ENCODE data around the gene WDSUB1.

DNA sequence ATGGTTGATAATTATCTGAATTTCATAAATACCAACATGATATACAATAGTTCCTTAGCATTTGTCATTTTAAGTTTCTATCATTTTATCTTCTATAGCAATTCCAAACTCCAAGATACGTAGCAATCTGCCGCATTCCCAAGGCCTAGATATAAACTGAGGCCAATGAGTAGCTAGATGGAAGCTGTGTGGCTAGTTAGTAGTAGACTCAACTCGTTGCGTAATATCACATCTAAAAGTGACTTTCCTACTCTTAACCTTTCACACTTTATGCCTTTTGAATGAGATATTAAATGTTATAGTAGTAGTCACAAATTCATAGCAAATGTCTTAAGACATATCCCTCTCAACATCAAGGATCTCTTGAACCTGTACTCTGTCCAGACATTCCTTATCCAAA lies 33.6 kb downstream of the WDSUB1 start:
- TF ChIP-seq, protein P1, sequence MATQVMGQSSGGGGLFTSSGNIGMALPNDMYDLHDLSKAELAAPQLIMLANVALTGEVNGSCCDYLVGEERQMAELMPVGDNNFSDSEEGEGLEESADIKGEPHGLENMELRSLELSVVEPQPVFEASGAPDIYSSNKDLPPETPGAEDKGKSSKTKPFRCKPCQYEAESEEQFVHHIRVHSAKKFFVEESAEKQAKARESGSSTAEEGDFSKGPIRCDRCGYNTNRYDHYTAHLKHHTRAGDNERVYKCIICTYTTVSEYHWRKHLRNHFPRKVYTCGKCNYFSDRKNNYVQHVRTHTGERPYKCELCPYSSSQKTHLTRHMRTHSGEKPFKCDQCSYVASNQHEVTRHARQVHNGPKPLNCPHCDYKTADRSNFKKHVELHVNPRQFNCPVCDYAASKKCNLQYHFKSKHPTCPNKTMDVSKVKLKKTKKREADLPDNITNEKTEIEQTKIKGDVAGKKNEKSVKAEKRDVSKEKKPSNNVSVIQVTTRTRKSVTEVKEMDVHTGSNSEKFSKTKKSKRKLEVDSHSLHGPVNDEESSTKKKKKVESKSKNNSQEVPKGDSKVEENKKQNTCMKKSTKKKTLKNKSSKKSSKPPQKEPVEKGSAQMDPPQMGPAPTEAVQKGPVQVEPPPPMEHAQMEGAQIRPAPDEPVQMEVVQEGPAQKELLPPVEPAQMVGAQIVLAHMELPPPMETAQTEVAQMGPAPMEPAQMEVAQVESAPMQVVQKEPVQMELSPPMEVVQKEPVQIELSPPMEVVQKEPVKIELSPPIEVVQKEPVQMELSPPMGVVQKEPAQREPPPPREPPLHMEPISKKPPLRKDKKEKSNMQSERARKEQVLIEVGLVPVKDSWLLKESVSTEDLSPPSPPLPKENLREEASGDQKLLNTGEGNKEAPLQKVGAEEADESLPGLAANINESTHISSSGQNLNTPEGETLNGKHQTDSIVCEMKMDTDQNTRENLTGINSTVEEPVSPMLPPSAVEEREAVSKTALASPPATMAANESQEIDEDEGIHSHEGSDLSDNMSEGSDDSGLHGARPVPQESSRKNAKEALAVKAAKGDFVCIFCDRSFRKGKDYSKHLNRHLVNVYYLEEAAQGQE (IDR thresholded peaks at IDR 0.05; ENCODE audit: low read depth, low read length), result no peak
- TF ChIP-seq, protein P2, sequence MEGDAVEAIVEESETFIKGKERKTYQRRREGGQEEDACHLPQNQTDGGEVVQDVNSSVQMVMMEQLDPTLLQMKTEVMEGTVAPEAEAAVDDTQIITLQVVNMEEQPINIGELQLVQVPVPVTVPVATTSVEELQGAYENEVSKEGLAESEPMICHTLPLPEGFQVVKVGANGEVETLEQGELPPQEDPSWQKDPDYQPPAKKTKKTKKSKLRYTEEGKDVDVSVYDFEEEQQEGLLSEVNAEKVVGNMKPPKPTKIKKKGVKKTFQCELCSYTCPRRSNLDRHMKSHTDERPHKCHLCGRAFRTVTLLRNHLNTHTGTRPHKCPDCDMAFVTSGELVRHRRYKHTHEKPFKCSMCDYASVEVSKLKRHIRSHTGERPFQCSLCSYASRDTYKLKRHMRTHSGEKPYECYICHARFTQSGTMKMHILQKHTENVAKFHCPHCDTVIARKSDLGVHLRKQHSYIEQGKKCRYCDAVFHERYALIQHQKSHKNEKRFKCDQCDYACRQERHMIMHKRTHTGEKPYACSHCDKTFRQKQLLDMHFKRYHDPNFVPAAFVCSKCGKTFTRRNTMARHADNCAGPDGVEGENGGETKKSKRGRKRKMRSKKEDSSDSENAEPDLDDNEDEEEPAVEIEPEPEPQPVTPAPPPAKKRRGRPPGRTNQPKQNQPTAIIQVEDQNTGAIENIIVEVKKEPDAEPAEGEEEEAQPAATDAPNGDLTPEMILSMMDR (IDR thresholded peaks at IDR 0.05), result no peak
- TF ChIP-seq GABPA (IDR thresholded peaks at IDR 0.05; ENCODE audit: low read depth) (no peak), RFX5 (IDR thresholded peaks at IDR 0.05; ENCODE audit: low read length) (no peak), RXRA (IDR thresholded peaks at IDR 0.05; ENCODE audit: borderline replicate concordance, low read depth) (no peak), EP300 (IDR thresholded peaks at IDR 0.05; ENCODE audit: borderline replicate concordance in 1 of 2, low read depth in 1 of 2, low read length in 1 of 2) (no peak), FOXM1 (IDR thresholded peaks at IDR 0.05; ENCODE audit: low read depth) (no peak)
